Breast epithelium (tissue), 4 donors: ENCODE data around the gene ASMTL. TPM values are rescaled to one million over a fixed set of nuclear protein-coding genes. Genes with fewer than 3 reads are reported as not detected.
A peak's percentile ranks its signal among the peaks of the same experiment; 100 is the strongest.

ENCODE experiments used
- DNase-seq, 2 donors: peaks; one replicate each; pipeline ENCODE4 v3.0.0-alpha.2; 2019; ENCODE audit warnings: low spot score in 2 of 2
- H3K27ac ChIP-seq, 2 donors: fragments of 200-600 bp; sonication (generic) in 1 of 2; one replicate each; pipeline ENCODE4 v1.5.1; 2016 to 2019; ENCODE audit warnings: mild to moderate bottlenecking in 1 of 2
- H3K27me3 ChIP-seq, 2 donors: fragments of 200-600 bp; sonication (generic) in 1 of 2; one replicate each; pipeline versions ENCODE4 v1.5.1 to v1.6.0; 2017 to 2019; ENCODE audit warnings: control low read depth in 1 of 2, mild to moderate bottlenecking in 1 of 2
- H3K36me3 ChIP-seq: fragments of 200-600 bp; one replicate; pipeline ENCODE4 v1.5.1; 2019
- H3K4me1 ChIP-seq, 2 donors: fragments of 200-600 bp; sonication (generic); one replicate each; pipeline ENCODE4 v1.5.1; 2016 to 2019; ENCODE audit warnings: control low read depth in 1 of 2
- H3K4me3 ChIP-seq, 3 donors: fragments of 200-600 bp; sonication (generic); 1 replicate in 2 of 3; 2 replicates in 1 of 3; pipeline ENCODE4 v1.5.1; 2016 to 2019; ENCODE audit warnings: mild to moderate bottlenecking in 3 of 3, moderate library complexity in 2 of 3
- H3K9me3 ChIP-seq, 2 donors: fragments of 200-600 bp; sonication (generic) in 1 of 2; one replicate each; pipeline ENCODE4 v1.5.1; 2016 to 2019; ENCODE audit warnings: control low read depth in 1 of 2
- CTCF ChIP-seq, 3 donors: fragments of 450-650 bp; IDR thresholded peaks; one replicate each; pipeline ENCODE4 v1.5.1; 2016 to 2017; ENCODE audit warnings: antibody characterized with exemption in 3 of 3, mild to moderate bottlenecking in 3 of 3, moderate library complexity in 3 of 3
- POLR2A ChIP-seq: fragments of 450-650 bp; IDR thresholded peaks from one replicate; pipeline ENCODE4 v1.6.1; 2016; ENCODE audit warnings: antibody characterized with exemption, mild to moderate bottlenecking, moderate library complexity
- POLR2AphosphoS5 ChIP-seq, 3 donors: sonication (generic); formaldehyde crosslinking; IDR thresholded peaks; one replicate each; pipeline ENCODE4 v1.6.1; 2017; ENCODE audit warnings: antibody characterized with exemption in 3 of 3
- intact Hi-C: fragments of 100-400 bp; cut with DNase I; formaldehyde crosslinking; loops from one replicate; pipeline ENCODE4 v1.15.1; 2023; ENCODE audit warnings: low total_unique reads
- total RNA-seq, 3 donors: library from RNA; depleted of rRNA; stranded (reverse); fragments of >200 nt; gene quantifications; one replicate each; pipeline ENCODE4 v1.1.0, GENCODE V29; 2016

Gene ASMTL
- total RNA-seq, 3 donors from 2014 or later: 22.8 to 29.1 (median 28.2) TPM

GRCh38 chrX:1387141-1387776 lies 65.5 kb downstream of the ASMTL start:
- no peak overlapping the region for H3K27ac ChIP-seq
- no peak for TF ChIP-seq POLR2AphosphoS5 (IDR thresholded peaks at IDR 0.05)
- no peak for TF ChIP-seq POLR2A
- TF ChIP-seq CTCF (IDR thresholded peaks at IDR 0.05): no peak
- no peak overlapping the region for H3K4me3 ChIP-seq
- intact Hi-C loops: no loop called here
- no peaks in the 10 kb centered on the region for H3K27me3 ChIP-seq
- peaks cover 0 to 9% of the 10 kb centered on the region in 2 donors for H3K4me1 ChIP-seq
- DNase-seq: peak in 1 of 2 donors; percentile 43
- H3K36me3 ChIP-seq: no peaks in the 10 kb centered on the region
- no peaks in the 10 kb centered on the region for H3K9me3 ChIP-seq

GRCh38 chrX:1386338-1387127 lies 66.2 kb downstream of the ASMTL start:
- peaks cover 0 to 9% of the 10 kb centered on the region in 2 donors for H3K4me1 ChIP-seq
- no peaks in the 10 kb centered on the region for H3K9me3 ChIP-seq
- H3K27me3 ChIP-seq: no peaks in the 10 kb centered on the region
- peak in 1 of 2 donors; percentile 44 for DNase-seq
- intact Hi-C loops: no loop called here
- no peak overlapping the region for H3K27ac ChIP-seq
- no peaks in the 10 kb centered on the region for H3K36me3 ChIP-seq
- TF ChIP-seq CTCF (IDR thresholded peaks at IDR 0.05) (no peak), POLR2AphosphoS5 (IDR thresholded peaks at IDR 0.05) (no peak), POLR2A (no peak)
- H3K4me3 ChIP-seq: no peak overlapping the region

- Histone ChIP-seq H3K36me3 (no peaks in the 10 kb centered on the region), H3K27ac (no peak overlapping the region), H3K9me3 (no peaks in the 10 kb centered on the region), H3K4me3 (no peak overlapping the region), H3K4me1 (peaks cover 0 to 4% of the 10 kb centered on the region in 2 donors), H3K27me3 (no peaks in the 10 kb centered on the region)
- no peak for TF ChIP-seq CTCF (IDR thresholded peaks at IDR 0.05)
- TF ChIP-seq POLR2AphosphoS5 (IDR thresholded peaks at IDR 0.05): no peak
- no peak for TF ChIP-seq POLR2A
- peak in 1 of 2 donors; percentile 30 for DNase-seq
- intact Hi-C loops: no loop called here
These were observed 67.2 kb downstream of the ASMTL start for GRCh38 chrX:1385253-1386223.

- intact Hi-C loops: no loop called here
These were observed 68.0 kb downstream of the ASMTL start for GRCh38 chrX:1384658-1385252.

More at GRCh38 chrX:1384658-1385252, 68.0 kb downstream of the ASMTL start:
- no peak overlapping the region for H3K4me3 ChIP-seq
- H3K9me3 ChIP-seq: no peaks in the 10 kb centered on the region
- H3K27me3 ChIP-seq: no peaks in the 10 kb centered on the region
- no peak for DNase-seq
- H3K27ac ChIP-seq: no peak overlapping the region
- H3K36me3 ChIP-seq: no peaks in the 10 kb centered on the region
- no peak for TF ChIP-seq CTCF (IDR thresholded peaks at IDR 0.05)
- no peak for TF ChIP-seq POLR2A
- TF ChIP-seq POLR2AphosphoS5 (IDR thresholded peaks at IDR 0.05): no peak
- no peaks in the 10 kb centered on the region for H3K4me1 ChIP-seq
